Measurements from ENCODE around the gene PMS1.

DNA sequence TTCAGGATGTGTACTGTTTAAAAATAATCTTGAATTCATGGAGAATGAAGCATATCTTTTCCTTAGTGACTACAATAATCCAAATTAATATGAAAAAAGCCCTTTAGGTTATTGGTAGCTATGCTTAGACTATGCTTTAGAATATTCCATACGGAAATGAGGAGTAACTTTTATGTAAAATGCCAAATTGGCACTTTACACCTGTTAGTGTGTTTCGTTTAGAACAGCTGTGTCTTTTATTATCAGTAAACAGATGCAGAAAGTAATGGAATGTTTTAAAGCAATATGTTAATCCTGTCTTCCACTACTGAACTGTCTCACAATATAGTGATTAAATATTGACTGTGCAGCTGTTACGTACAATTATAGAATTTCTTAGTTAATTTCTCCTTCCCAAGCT is 129.6 kb downstream of the PMS1 start:
- TF ChIP-seq, protein P1, sequence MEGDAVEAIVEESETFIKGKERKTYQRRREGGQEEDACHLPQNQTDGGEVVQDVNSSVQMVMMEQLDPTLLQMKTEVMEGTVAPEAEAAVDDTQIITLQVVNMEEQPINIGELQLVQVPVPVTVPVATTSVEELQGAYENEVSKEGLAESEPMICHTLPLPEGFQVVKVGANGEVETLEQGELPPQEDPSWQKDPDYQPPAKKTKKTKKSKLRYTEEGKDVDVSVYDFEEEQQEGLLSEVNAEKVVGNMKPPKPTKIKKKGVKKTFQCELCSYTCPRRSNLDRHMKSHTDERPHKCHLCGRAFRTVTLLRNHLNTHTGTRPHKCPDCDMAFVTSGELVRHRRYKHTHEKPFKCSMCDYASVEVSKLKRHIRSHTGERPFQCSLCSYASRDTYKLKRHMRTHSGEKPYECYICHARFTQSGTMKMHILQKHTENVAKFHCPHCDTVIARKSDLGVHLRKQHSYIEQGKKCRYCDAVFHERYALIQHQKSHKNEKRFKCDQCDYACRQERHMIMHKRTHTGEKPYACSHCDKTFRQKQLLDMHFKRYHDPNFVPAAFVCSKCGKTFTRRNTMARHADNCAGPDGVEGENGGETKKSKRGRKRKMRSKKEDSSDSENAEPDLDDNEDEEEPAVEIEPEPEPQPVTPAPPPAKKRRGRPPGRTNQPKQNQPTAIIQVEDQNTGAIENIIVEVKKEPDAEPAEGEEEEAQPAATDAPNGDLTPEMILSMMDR (IDR thresholded peaks at IDR 0.05) = no peak
- no peak for TF ChIP-seq POLR2A (IDR thresholded peaks at IDR 0.05)
